HCT116 (cell line): ENCODE data around the gene NMD3. TPM values are rescaled to one million over a fixed set of nuclear protein-coding genes. Genes with fewer than 3 reads are reported as not detected.

Source experiments
- ATAC-seq: fragments of 200-7000 bp; cut with Tn5 transposase; 2 replicates; pipeline ENCODE4 v1.9.1; 2020; ENCODE audit warnings: mild to moderate bottlenecking, moderate library complexity
- BruUV-seq: library from RNA; stranded (reverse); fragments of 400-500 nt; replicated peaks from 2 replicates; lab custom pipeline; 2021; lab: Mats Ljungman, UMichigan
- CTCF ChIA-PET: fragments of 300-600 bp; sonication (Branson Sonifier 250); formaldehyde crosslinking; loops from one replicate; lab custom pipeline; 2021; ENCODE audit warnings: antibody characterized with exemption; lab: Charles Lee
- POLR2A ChIA-PET: fragments of 300-600, 350-600 bp; sonication (Branson Sonifier 250); formaldehyde crosslinking; loops from one replicate; lab custom pipeline; 2021; ENCODE audit warnings: antibody characterized with exemption; lab: Charles Lee
- RAD21 ChIA-PET, 2 experiments: fragments of 300-600 bp; sonication (Branson Sonifier 250); formaldehyde crosslinking; loops; one replicate each; lab custom pipeline; 2023; ENCODE audit warnings: low total read pairs in 2 of 2; ENCODE audit not compliant: uncharacterized antibody in 2 of 2, unreplicated experiment in 2 of 2, low non-redundant PET in 1 of 2; lab: Charles Lee
- DNase-seq: peaks from one replicate; pipeline ENCODE4 v3.0.0-alpha.2; 2010; ENCODE audit warnings: low read depth, low spot score
- H2AFZ ChIP-seq: fragments of 200-600 bp; shearing (Covaris generic), sonication (generic); 2 replicates; pipeline ENCODE4 v1.6.1; 2017; ENCODE audit warnings: low read depth, mixed run types, mixed read lengths, antibody characterized with exemption, low read length; ENCODE audit not compliant: poor library complexity, severe bottlenecking
- H3K27ac ChIP-seq: 2 replicates; pipeline ENCODE4 v1.5.1; 2012; ENCODE audit warnings: low read depth, low read length
- H3K27me3 ChIP-seq: fragments of 200-600 bp; sonication (generic); 2 replicates; pipeline ENCODE4 v1.6.1; 2016; ENCODE audit warnings: mixed run types, low read length, mixed read lengths; ENCODE audit not compliant: insufficient read depth
- H3K36me3 ChIP-seq, 2 experiments: fragments of 200-500 bp in 1 of 2; fragments of 200-600 bp in 1 of 2; sonication (Bioruptor generic) in 1 of 2; sonication (generic) in 1 of 2; 2 replicates each; pipeline versions ENCODE4 v1.5.1 to v1.6.1; 2014 to 2016; ENCODE audit warnings: low read length in 2 of 2, inconsistent platforms in 1 of 2, mixed read lengths in 1 of 2, mixed run types in 1 of 2; ENCODE audit not compliant: insufficient read depth in 2 of 2, control insufficient read depth in 1 of 2
- H3K4me1 ChIP-seq, 2 experiments: fragments of 200-600 bp in 1 of 2; sonication (generic) in 1 of 2; 2 replicates each; pipeline versions ENCODE4 v1.5.1 to v1.6.1; 2012 to 2017; ENCODE audit warnings: low read length in 2 of 2, inconsistent platforms in 1 of 2, mild to moderate bottlenecking in 1 of 2, mixed read lengths in 1 of 2, mixed run types in 1 of 2, moderate library complexity in 1 of 2; ENCODE audit not compliant: insufficient read depth in 2 of 2, control insufficient read depth in 1 of 2
- H3K4me2 ChIP-seq: fragments of 200-600 bp; sonication (generic); 2 replicates; pipeline ENCODE4 v1.6.1; 2017; ENCODE audit warnings: mixed run types, low read length, mixed read lengths
- H3K4me3 ChIP-seq, 2 experiments: fragments of 200-600 bp in 1 of 2; sonication (generic) in 1 of 2; replicated peaks in 1 of 2; 2 replicates each; pipeline ENCODE4 v1.5.1; 2011 to 2016; ENCODE audit warnings: low read length in 2 of 2, control low read depth in 1 of 2, low read depth in 1 of 2, mild to moderate bottlenecking in 1 of 2, mixed read lengths in 1 of 2, mixed run types in 1 of 2
- H3K79me2 ChIP-seq: fragments of 200-600 bp; sonication (generic); 2 replicates; pipeline ENCODE4 v1.6.1; 2017; ENCODE audit warnings: mild to moderate bottlenecking, mixed run types, low read length, moderate library complexity, mixed read lengths; ENCODE audit not compliant: insufficient read depth
- H3K9ac ChIP-seq: fragments of 200-600 bp; sonication (generic); 2 replicates; pipeline ENCODE4 v1.6.1; 2016; ENCODE audit warnings: low read length, mixed read lengths
- H3K9me2 ChIP-seq: fragments of 200-600 bp; sonication (generic), shearing (Covaris generic); 2 replicates; pipeline ENCODE4 v1.6.1; 2017; ENCODE audit warnings: mixed run types, mild to moderate bottlenecking, moderate library complexity; ENCODE audit not compliant: insufficient read depth
- H3K9me3 ChIP-seq, 2 experiments: fragments of 200-500 bp in 1 of 2; fragments of 200-600 bp in 1 of 2; sonication (Bioruptor generic) in 1 of 2; sonication (generic) in 1 of 2; 2 replicates each; pipeline ENCODE4 v1.6.1; 2014 to 2017; ENCODE audit warnings: low read length in 2 of 2, mixed read lengths in 2 of 2, inconsistent platforms in 1 of 2, low read depth in 1 of 2, mild to moderate bottlenecking in 1 of 2, mixed run types in 1 of 2, moderate library complexity in 1 of 2; ENCODE audit not compliant: control insufficient read depth in 1 of 2, insufficient read depth in 1 of 2
- H4K20me1 ChIP-seq: fragments of 200-600 bp; sonication (generic), shearing (Covaris generic); 2 replicates; pipeline ENCODE4 v1.6.1; 2017; ENCODE audit warnings: mixed run types, mild to moderate bottlenecking, moderate library complexity; ENCODE audit not compliant: insufficient read depth
- CEBPB ChIP-seq: IDR thresholded peaks from 2 replicates; pipeline ENCODE4 v1.6.1; 2012; ENCODE audit warnings: low read depth
- EGR1 ChIP-seq: IDR thresholded peaks from 2 replicates; pipeline ENCODE4 v1.6.1; 2012; ENCODE audit warnings: low read depth
- ELF1 ChIP-seq: IDR thresholded peaks from 2 replicates; pipeline ENCODE4 v1.6.1; 2012; ENCODE audit warnings: low read depth, borderline replicate concordance
- EZH2phosphoT487 ChIP-seq: fragments of 200-600 bp; IDR thresholded peaks from 2 replicates; pipeline ENCODE4 v1.6.1; 2018; ENCODE audit warnings: antibody characterized with exemption, borderline replicate concordance
- FOSL1 ChIP-seq: IDR thresholded peaks from 2 replicates; pipeline ENCODE4 v1.6.1; 2012; ENCODE audit warnings: low read depth
- JUND ChIP-seq: IDR thresholded peaks from 2 replicates; pipeline ENCODE4 v1.6.1; 2012
- POLR2A ChIP-seq: IDR thresholded peaks from 2 replicates; pipeline ENCODE4 v1.7.0; 2011; ENCODE audit warnings: borderline replicate concordance; ENCODE audit not compliant: insufficient read depth, insufficient read length; ENCODE audit errors: extremely low read depth
- SIN3A ChIP-seq: IDR thresholded peaks from 2 replicates; pipeline ENCODE4 v1.6.1; 2012; ENCODE audit warnings: low read depth
- SP1 ChIP-seq: IDR thresholded peaks from 2 replicates; pipeline ENCODE4 v1.6.1; 2012; ENCODE audit warnings: low read depth
- SRF ChIP-seq: IDR thresholded peaks from 2 replicates; pipeline ENCODE4 v1.6.1; 2012; ENCODE audit warnings: low read depth
- TCF7L2 ChIP-seq: IDR thresholded peaks from 2 replicates; pipeline ENCODE4 v1.7.0; 2011; ENCODE audit warnings: borderline replicate concordance, inconsistent platforms; ENCODE audit not compliant: insufficient read depth, insufficient read length; ENCODE audit errors: extremely low read depth
- YY1 ChIP-seq: IDR thresholded peaks from 2 replicates; pipeline ENCODE4 v1.6.1; 2011; ENCODE audit warnings: low read length, low read depth, moderate library complexity, mild to moderate bottlenecking; ENCODE audit not compliant: insufficient replicate concordance; ENCODE audit errors: extremely low read depth
- ZFX ChIP-seq: fragments of 450-650 bp; IDR thresholded peaks from 2 replicates; pipeline ENCODE4 v1.6.1; 2017
- intact Hi-C: fragments of 100-400 bp; cut with micrococcal nuclease; formaldehyde crosslinking; loops from 2 replicates; pipeline ENCODE4 v1.10.0; 2022
- total RNA-seq: library from RNA; stranded (reverse); gene quantifications from one replicate; pipeline ENCODE4 v1.2.1, GENCODE V29; 2021; ENCODE audit not compliant: unreplicated experiment

Gene NMD3
- total RNA-seq, 1 experiment from 2014 or later: 85.2 TPM

DNA sequence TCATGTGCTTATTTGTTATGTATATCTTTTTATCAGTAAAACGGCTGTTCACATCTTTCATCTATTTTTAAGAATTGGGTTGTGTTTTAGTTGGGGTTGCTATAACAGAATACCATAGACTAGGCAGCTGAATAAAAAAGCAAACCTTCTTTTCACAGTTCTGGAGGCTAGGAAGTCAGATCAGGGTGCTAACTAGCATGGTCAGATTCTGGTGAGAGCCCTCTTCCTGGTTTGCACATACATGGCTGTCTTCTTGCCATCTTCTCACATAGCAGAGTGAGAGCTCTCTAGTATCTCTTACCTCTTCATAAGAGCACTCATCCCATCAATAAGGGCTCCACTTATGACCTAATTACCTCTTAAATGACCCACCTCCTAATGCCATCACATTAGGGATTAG, 33.8 kb downstream of the NMD3 start:
- TF ChIP-seq EZH2phosphoT487 (no peak), YY1 (no peak), EGR1 (no peak), TCF7L2 (no peak), FOSL1 (no peak), JUND (no peak), SP1 (no peak)
- Histone ChIP-seq H2AFZ (no peak overlapping the region), H3K9me2 (no peaks in the 10 kb centered on the region), H3K27me3 (no peaks in the 10 kb centered on the region), H3K4me3 (no peak overlapping the region), H3K27ac (no peak overlapping the region), H3K4me1 (no peaks in the 10 kb centered on the region), H3K79me2 (peaks cover 9% of the 10 kb centered on the region; the same call in 1 of the 2 replicates), H3K9ac (no peak overlapping the region), H3K9me3 (no peaks in the 10 kb centered on the region), H3K4me2 (no peak overlapping the region), H4K20me1 (no peaks in the 10 kb centered on the region; the same call in 1 of the 2 replicates), H3K36me3 (peaks cover 20 to 24% of the 10 kb centered on the region in 2 experiments)
- ATAC-seq (no peak), DNase-seq (no peak)
- intact Hi-C loops: no loop called here
- ChIA-PET POLR2A (no interaction called here), CTCF (no interaction called here), RAD21 (no interaction called here)
- BruUV-seq: no TSS peak

GRCh38 chr3:161263057-161263456, 41.9 kb downstream of the NMD3 start:
- ChIA-PET RAD21 (no interaction called here), CTCF (no interaction called here), POLR2A (no interaction called here)
- Histone ChIP-seq H3K79me2 (peaks cover 5% of the 10 kb centered on the region; the same call in 1 of the 2 replicates), H3K4me2 (no peak overlapping the region), H3K27me3 (no peaks in the 10 kb centered on the region), H3K9me2 (no peaks in the 10 kb centered on the region), H3K27ac (no peak overlapping the region), H3K9ac (no peak overlapping the region), H4K20me1 (no peaks in the 10 kb centered on the region), H2AFZ (no peak overlapping the region), H3K4me1 (peaks cover 5 to 14% of the 10 kb centered on the region in 2 experiments; a peak in 3 of 4 replicates), H3K4me3 (no peak overlapping the region), H3K9me3 (0 out of 4 replicates have a peak, but pooled peaks cover 0 to 4% of the 10 kb centered on the region in 2 experiments), H3K36me3 (peaks cover 0 to 16% of the 10 kb centered on the region in 2 experiments; a peak in 2 of 4 replicates)
- TF ChIP-seq POLR2A: no peak
- TF ChIP-seq TCF7L2: no peak
- no peak for TF ChIP-seq SIN3A
- TF ChIP-seq SRF: no peak
- TF ChIP-seq SP1: no peak
- no peak for TF ChIP-seq ELF1
- no peak for TF ChIP-seq ZFX
- no peak for TF ChIP-seq CEBPB
- no TSS peak for BruUV-seq
- intact Hi-C loops: no loop called here
- ATAC-seq (no peak), DNase-seq (no peak)
